ENCODE data around the gene OR2T11. TPM values are rescaled to one million over a fixed set of nuclear protein-coding genes. Genes with fewer than 3 reads are reported as not detected.
"Not testable (repeated sequence)": the region's sequence is repeated elsewhere in the genome, so short reads cannot be mapped to it uniquely, and the experiment has no call there.

The OR2T11 gene, protein sequence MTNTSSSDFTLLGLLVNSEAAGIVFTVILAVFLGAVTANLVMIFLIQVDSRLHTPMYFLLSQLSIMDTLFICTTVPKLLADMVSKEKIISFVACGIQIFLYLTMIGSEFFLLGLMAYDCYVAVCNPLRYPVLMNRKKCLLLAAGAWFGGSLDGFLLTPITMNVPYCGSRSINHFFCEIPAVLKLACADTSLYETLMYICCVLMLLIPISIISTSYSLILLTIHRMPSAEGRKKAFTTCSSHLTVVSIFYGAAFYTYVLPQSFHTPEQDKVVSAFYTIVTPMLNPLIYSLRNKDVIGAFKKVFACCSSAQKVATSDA
- not detected for polyA plus RNA-seq

- H3K27me3 Mint-ChIP-seq (ENCODE audit: low read depth in 3 of 3); H3K27ac Mint-ChIP-seq; DNase-seq; H3K36me3 Mint-ChIP-seq; H3K4me1 Mint-ChIP-seq; H3K4me3 Mint-ChIP-seq; H3K9me3 Mint-ChIP-seq: not testable (repeated sequence)
Observed at GRCh38 chr1:248634991-248635390, at the start of gene OR2T11. Gene OR2T11 (minus strand): TSS chr1:248635091. CDS start chr1:248627128, 7,963 bp downstream.

DNA sequence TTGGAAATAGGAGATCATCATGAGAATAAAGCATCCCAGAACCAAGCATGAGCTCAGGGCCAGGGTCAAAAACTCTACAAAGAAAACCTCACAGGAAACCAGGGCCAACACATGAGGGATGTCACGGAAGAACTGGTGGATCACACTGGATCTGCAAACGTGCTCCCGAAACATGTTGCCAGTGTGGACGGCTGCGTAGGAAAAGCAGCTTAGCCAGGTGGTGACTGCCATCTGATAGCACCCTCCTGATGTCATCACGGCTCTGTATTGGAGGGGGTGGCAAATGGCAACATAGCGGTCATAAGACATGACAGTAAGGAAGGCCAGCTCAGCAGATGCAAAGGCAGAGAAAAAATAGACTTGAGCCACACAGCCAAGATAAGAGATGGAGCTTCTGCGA lies 46.8 kb upstream of the OR2T11 start:
- Mint-ChIP-seq H3K4me3 (no peak overlapping the region), H3K36me3 (no peaks in the 10 kb centered on the region), H3K27ac (no peak overlapping the region), H3K4me1 (no peaks in the 10 kb centered on the region), H3K9me3 (no peaks in the 10 kb centered on the region), H3K27me3 (ENCODE audit: low read depth in 3 of 3) (peaks cover 0 to 11% (median 0%) of the 10 kb centered on the region in 3 donors)
- no peak for DNase-seq

DNA sequence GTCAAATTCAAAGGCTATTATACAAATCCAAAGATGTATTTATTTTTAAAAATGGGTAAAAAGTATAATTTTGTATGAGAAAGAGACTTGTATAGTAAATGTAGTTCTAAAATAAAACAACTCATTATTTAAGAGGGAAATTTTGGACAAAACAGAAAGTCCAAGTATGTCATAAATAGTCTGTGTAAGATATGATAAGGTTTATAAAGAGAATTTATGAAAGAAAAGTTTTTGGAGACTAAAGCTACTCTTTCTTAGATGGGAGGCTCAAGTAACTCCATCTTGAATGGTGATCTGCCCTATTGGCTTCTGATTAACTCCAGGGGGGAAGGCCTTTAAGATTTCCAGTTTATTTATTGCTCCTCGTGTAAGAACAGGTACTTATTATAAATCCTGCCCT lies 35.1 kb upstream of the OR2T11 start:
- Mint-ChIP-seq H3K4me3 (no peak overlapping the region), H3K36me3 (no peaks in the 10 kb centered on the region), H3K4me1 (no peaks in the 10 kb centered on the region), H3K9me3 (peaks cover 0 to 8% (median 3%) of the 10 kb centered on the region in 6 donors), H3K27ac (no peak overlapping the region), H3K27me3 (ENCODE audit: low read depth in 3 of 3) (peaks cover 0 to 6% (median 0%) of the 10 kb centered on the region in 3 donors)
- no peak for DNase-seq

DNA sequence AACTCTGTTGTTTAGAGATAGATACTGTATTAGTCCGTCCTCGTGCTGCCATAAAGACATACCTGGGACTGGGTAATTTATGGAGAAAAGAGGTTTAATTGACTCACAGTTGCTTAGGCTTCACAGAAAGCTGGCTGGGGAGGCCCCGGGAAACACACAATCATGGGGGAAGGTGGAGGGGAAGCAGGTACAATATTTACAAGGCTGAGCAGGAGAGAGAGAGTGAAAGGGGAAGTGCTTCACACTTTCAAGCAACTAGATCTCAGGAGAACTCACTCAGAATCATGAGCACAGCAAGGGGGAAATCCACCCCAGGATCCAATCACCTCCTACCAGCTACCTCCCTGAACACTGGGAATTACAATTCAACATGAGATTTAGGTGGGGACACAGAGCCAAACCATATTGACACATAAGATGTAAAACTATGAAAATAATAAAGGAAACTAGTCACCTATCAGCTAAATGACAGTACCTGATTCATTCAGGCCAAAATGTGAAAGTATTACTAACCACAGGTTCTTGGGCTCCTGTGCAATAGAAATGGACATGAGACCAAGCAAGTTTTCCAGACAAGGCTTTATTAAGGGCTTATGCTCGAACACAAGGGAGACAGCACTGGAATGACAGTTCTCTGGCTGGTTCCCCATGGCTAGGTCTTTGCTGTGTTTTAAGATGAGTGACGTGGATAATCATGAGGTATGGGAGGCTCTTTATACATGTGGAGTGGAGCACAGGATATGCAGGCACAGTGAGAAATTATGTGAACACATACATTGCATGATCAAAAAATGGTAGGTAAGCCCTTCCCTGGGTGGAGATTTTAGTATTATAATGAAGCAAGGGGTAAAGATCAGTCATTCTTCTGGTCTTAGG lies 28.8 kb upstream of the OR2T11 start:
- H3K4me3 Mint-ChIP-seq; H3K36me3 Mint-ChIP-seq; H3K9me3 Mint-ChIP-seq; H3K4me1 Mint-ChIP-seq; H3K27ac Mint-ChIP-seq; DNase-seq; H3K27me3 Mint-ChIP-seq (ENCODE audit: low read depth in 3 of 3): not testable (repeated sequence)

- not testable (repeated sequence) for H3K27ac Mint-ChIP-seq; H3K4me3 Mint-ChIP-seq; DNase-seq; H3K27me3 Mint-ChIP-seq (ENCODE audit: low read depth in 3 of 3); H3K36me3 Mint-ChIP-seq; H3K9me3 Mint-ChIP-seq; H3K4me1 Mint-ChIP-seq
Observed at GRCh38 chr1:248656797-248657196, 21.9 kb upstream of the OR2T11 start.

DNA sequence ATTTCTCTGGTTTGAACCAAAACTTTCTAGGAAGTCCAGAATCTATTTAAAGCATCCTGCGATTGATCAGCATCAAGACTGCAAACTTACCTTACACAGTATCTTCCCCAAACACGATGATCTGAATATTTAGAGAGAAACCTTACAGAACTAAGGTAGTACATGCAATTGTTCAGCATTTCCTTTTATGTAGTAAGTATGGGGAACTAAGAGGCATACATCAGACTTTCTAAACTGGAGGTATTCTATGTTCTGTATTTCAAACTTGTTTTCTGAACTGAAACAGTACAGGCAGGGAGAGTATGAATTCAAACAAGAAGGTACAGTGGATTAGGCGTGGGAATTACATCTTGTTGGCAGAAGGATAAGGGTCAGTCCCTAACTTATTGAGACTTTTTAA lies 20.5 kb upstream of the OR2T11 start, which contains the start of gene OR2T27:
Gene OR2T27, minus strand, starts transcription at position 175 of the 400 bp plus-strand sequence. CDS start 4,644 bp downstream, outside the sequence.
- not testable (repeated sequence) for H3K9me3 Mint-ChIP-seq; H3K4me1 Mint-ChIP-seq; H3K27me3 Mint-ChIP-seq (ENCODE audit: low read depth in 3 of 3); H3K36me3 Mint-ChIP-seq; H3K27ac Mint-ChIP-seq; H3K4me3 Mint-ChIP-seq; DNase-seq

- not testable (repeated sequence) for H3K9me3 Mint-ChIP-seq; H3K27me3 Mint-ChIP-seq (ENCODE audit: low read depth in 3 of 3); H3K36me3 Mint-ChIP-seq; H3K4me3 Mint-ChIP-seq; DNase-seq; H3K4me1 Mint-ChIP-seq; H3K27ac Mint-ChIP-seq
Observed at GRCh38 chr1:248648770-248649536, 14.1 kb upstream of the OR2T11 start.

GRCh38 chr1:248645178-248645577 lies 10.3 kb upstream of the OR2T11 start, which contains the start of gene OR2T35:
Gene OR2T35 (minus strand): TSS chr1:248645278. CDS start chr1:248639258, 6,020 bp downstream.
- not testable (repeated sequence) for H3K4me3 Mint-ChIP-seq; DNase-seq; H3K27ac Mint-ChIP-seq; H3K4me1 Mint-ChIP-seq; H3K9me3 Mint-ChIP-seq; H3K27me3 Mint-ChIP-seq (ENCODE audit: low read depth in 3 of 3); H3K36me3 Mint-ChIP-seq

DNA sequence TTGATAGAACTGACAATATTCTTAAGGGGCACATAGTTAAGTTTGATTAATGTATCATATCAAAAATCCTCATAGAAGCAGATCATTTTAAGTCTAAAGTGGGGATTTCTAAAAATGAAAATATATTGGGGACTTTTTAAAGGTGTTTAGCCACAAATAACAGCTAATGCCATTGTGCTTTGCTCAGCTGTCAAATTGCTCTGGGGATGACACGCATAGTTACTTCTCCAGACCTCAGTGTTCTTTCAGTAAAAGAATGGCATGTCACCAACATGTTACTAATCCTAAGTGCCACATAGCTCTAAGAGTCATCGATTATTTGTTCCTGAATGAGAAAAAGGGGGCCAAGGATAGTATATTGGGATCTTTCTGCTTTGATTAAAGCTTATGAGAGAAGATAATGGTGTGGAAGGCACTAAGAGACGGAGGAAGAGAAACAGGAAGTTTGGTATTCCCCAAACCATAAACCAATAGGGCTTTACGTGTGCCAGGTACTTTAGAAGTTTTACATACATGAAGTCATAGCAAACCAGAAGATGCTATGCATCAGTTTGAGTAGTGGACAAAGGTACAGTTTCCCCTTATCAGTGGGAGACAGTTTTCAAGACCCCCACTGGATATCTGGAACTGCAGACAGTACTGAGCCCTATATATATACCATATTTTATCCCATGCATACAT lies 8.2 kb upstream of the OR2T11 start:
- not testable (repeated sequence) for H3K27me3 Mint-ChIP-seq (ENCODE audit: low read depth in 3 of 3); H3K9me3 Mint-ChIP-seq

GRCh38 chr1:248641583-248641982 lies 6.7 kb upstream of the OR2T11 start:
- not testable (repeated sequence) for H3K4me1 Mint-ChIP-seq; H3K9me3 Mint-ChIP-seq; H3K4me3 Mint-ChIP-seq; DNase-seq; H3K27ac Mint-ChIP-seq; H3K27me3 Mint-ChIP-seq (ENCODE audit: low read depth in 3 of 3); H3K36me3 Mint-ChIP-seq

More for the DNA sequence above, 8.2 kb upstream of the OR2T11 start:
- not testable (repeated sequence) for DNase-seq, H3K4me3 Mint-ChIP-seq, H3K36me3 Mint-ChIP-seq, H3K27ac Mint-ChIP-seq, H3K4me1 Mint-ChIP-seq

DNA sequence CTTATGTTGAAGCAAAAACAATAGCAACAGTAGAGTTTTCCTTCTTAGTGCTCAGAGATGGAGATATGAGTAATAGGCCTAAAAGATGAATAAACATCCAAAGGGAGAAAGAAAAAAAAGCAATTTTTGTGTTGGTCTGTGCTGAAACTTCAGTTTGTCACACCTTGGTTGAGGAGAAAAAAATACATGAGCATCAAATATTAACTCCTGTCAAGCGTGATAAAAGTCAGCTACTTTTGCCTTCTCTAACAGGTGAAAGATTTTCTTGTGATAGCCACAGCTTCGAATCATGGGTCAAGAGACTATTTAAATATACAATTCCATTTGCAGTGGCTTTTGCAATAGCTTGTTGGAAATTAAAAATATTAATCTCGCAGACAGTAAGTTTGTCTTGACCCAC lies 6.0 kb upstream of the OR2T11 start:
- not testable (repeated sequence) for H3K4me3 Mint-ChIP-seq

GRCh38 chr1:248639652-248640051 lies 4.8 kb upstream of the OR2T11 start:
- H3K4me3 Mint-ChIP-seq; H3K9me3 Mint-ChIP-seq; H3K27ac Mint-ChIP-seq; H3K27me3 Mint-ChIP-seq (ENCODE audit: low read depth in 3 of 3); H3K36me3 Mint-ChIP-seq; H3K4me1 Mint-ChIP-seq; DNase-seq: not testable (repeated sequence)

More for the DNA sequence above, 6.0 kb upstream of the OR2T11 start:
- H3K36me3 Mint-ChIP-seq; H3K27me3 Mint-ChIP-seq (ENCODE audit: low read depth in 3 of 3); H3K4me1 Mint-ChIP-seq; H3K27ac Mint-ChIP-seq; H3K9me3 Mint-ChIP-seq; DNase-seq: not testable (repeated sequence)

- not testable (repeated sequence) for H3K27ac Mint-ChIP-seq; DNase-seq; H3K4me3 Mint-ChIP-seq; H3K4me1 Mint-ChIP-seq; H3K27me3 Mint-ChIP-seq (ENCODE audit: low read depth in 3 of 3); H3K9me3 Mint-ChIP-seq; H3K36me3 Mint-ChIP-seq
Observed at GRCh38 chr1:248636612-248637011, 1.7 kb upstream of the OR2T11 start.

All from immature natural killer cell (primary cell).